ENCODE results near the gene TUSC2.

GRCh38 chr3:50355829-50356552 lies 28.0 kb upstream of the TUSC2 start:
- no peak for TF ChIP-seq EZH2phosphoT487 (IDR thresholded peaks at IDR 0.05; ENCODE audit: borderline replicate concordance, low read depth)
- TF ChIP-seq CTCF (IDR thresholded peaks at IDR 0.05): 0 out of 2 replicates have a peak, but pooled peaks have one; percentile 16
- TF ChIP-seq JUND (IDR thresholded peaks at IDR 0.05): no peak
- TF ChIP-seq REST (IDR thresholded peaks at IDR 0.05; ENCODE audit: low read depth, low read length): no peak
- no peak; the same call in 1 of the 2 replicates for TF ChIP-seq MXI1 (IDR thresholded peaks at IDR 0.05; ENCODE audit: low read depth, low read length)
